ENCODE results near the gene STARD7.
A peak's percentile ranks its signal among the peaks of the same experiment; 100 is the strongest.
"Not testable (repeated sequence)": the region's sequence is repeated elsewhere in the genome, so short reads cannot be mapped to it uniquely, and the experiment has no call there.

The STARD7 gene

GRCh38 chr2:96208143-96209010 is at the start of gene STARD7:
Gene STARD7 (minus strand): TSS chr2:96208827. CDS start chr2:96208434, 393 bp downstream.
- DNase-seq: peak; percentile 89 to 95 (median 94)

GRCh38 chr2:96257744-96258143 is 49.1 kb upstream of the STARD7 start:
- not testable (repeated sequence) for DNase-seq

- peak in 3 of 6 experiments; percentile 40 to 62 (median 52) for DNase-seq
Observed at GRCh38 chr2:96256611-96257113, 48.0 kb upstream of the STARD7 start.

GRCh38 chr2:96254571-96254970 is 45.9 kb upstream of the STARD7 start:
- DNase-seq: no peak

GRCh38 chr2:96253006-96253405 is 44.4 kb upstream of the STARD7 start:
- no peak for DNase-seq

GRCh38 chr2:96252526-96252925 is 43.9 kb upstream of the STARD7 start:
- no peak for DNase-seq

- DNase-seq: no peak
Observed at GRCh38 chr2:96251721-96252292, 43.2 kb upstream of the STARD7 start.

GRCh38 chr2:96250188-96250587 is 41.6 kb upstream of the STARD7 start:
- DNase-seq: no peak

- DNase-seq: no peak
Observed at GRCh38 chr2:96249654-96250053, 41.0 kb upstream of the STARD7 start.

GRCh38 chr2:96248624-96249023 is 40.0 kb upstream of the STARD7 start:
- no peak for DNase-seq

GRCh38 chr2:96247896-96248295 is 39.3 kb upstream of the STARD7 start:
- DNase-seq: no peak

GRCh38 chr2:96247009-96247408 is 38.4 kb upstream of the STARD7 start:
- no peak for DNase-seq

GRCh38 chr2:96245609-96246390 is 37.2 kb upstream of the STARD7 start:
- no peak for DNase-seq

- DNase-seq: no peak
Observed at GRCh38 chr2:96243843-96244242, 35.2 kb upstream of the STARD7 start.

- DNase-seq: peak in 4 of 6 experiments; percentile 11 to 37 (median 20)
Observed at GRCh38 chr2:96241900-96242611, 33.4 kb upstream of the STARD7 start.

GRCh38 chr2:96241227-96241626 is 32.6 kb upstream of the STARD7 start:
- no peak for DNase-seq

- DNase-seq: no peak
Observed at GRCh38 chr2:96240341-96241038, 31.9 kb upstream of the STARD7 start.

- DNase-seq: no peak
Observed at GRCh38 chr2:96239745-96240264, 31.2 kb upstream of the STARD7 start.

- no peak for DNase-seq
Observed at GRCh38 chr2:96239091-96239490, 30.5 kb upstream of the STARD7 start.

- no peak for DNase-seq
Observed at GRCh38 chr2:96238266-96238665, 29.6 kb upstream of the STARD7 start.

GRCh38 chr2:96236882-96237281 is 28.3 kb upstream of the STARD7 start:
- no peak for DNase-seq

- DNase-seq: no peak
Observed at GRCh38 chr2:96233880-96234316, 25.3 kb upstream of the STARD7 start.

Measured in stimulated activated naive CD4-positive, alpha-beta T cell (primary cell).